K562 (cell line): ENCODE results near the gene GCNA.

ENCODE experiments used
- CTCF ChIP-seq, 3 experiments: IDR thresholded peaks in 2 of 3; conservative IDR thresholded peaks in 1 of 3; 2 replicates each; pipeline ENCODE4 v1.5.1; 2011 to 2012; ENCODE audit warnings: low read length in 3 of 3, mild to moderate bottlenecking in 3 of 3, control low read depth in 2 of 3, improper control_type of control experiment in 1 of 3, inconsistent platforms in 1 of 3, low read depth in 1 of 3, mixed read lengths in 1 of 3, moderate library complexity in 1 of 3; ENCODE audit not compliant: insufficient read depth in 2 of 3
- EZH2 ChIP-seq: IDR thresholded peaks from 2 replicates; pipeline ENCODE4 v1.6.1; 2012; ENCODE audit warnings: low read depth, mild to moderate bottlenecking, inconsistent platforms, low read length, borderline replicate concordance
- MXD1 ChIP-seq: fragments of 250-450 bp; sonication (Bioruptor Pico); IDR thresholded peaks from 2 replicates; pipeline ENCODE4 v1.8.0; 2021; ENCODE audit warnings: borderline replicate concordance, mild to moderate bottlenecking, moderate library complexity; ENCODE audit not compliant: poor library complexity, severe bottlenecking
- REST ChIP-seq, 2 experiments: fragments of 450-650 bp; formaldehyde crosslinking in 1 of 2; IDR thresholded peaks; 2 replicates each; pipeline versions ENCODE4 v1.4.0 to v1.6.1; 2014 to 2020; ENCODE audit warnings: mild to moderate bottlenecking in 2 of 2, borderline replicate concordance in 1 of 2, low read depth in 1 of 2

- TF ChIP-seq REST (IDR thresholded peaks at IDR 0.05; ENCODE audit: borderline replicate concordance) (no peak), REST (CRISPR knock-in tag; IDR thresholded peaks at IDR 0.05; ENCODE audit: low read depth) (no peak), MXD1 (no peak), CTCF (IDR thresholded peaks at IDR 0.05 in 2 of 3, conservative IDR thresholded peaks at IDR 0.05 in 1 of 3; ENCODE audit: insufficient read depth in 2 of 3, low read depth in 1 of 3, low read length in 3 of 3) (no peak), EZH2 (no peak)
Observed at GRCh38 chrX:71533851-71534561, 44.2 kb upstream of the GCNA start.
